ENCODE measurements around the gene SMG9.

The SMG9 gene

GRCh38 chr19:43752287-43752875 is 2.4 kb downstream of the SMG9 start:
- FAIRE-seq, result no peak

DNA sequence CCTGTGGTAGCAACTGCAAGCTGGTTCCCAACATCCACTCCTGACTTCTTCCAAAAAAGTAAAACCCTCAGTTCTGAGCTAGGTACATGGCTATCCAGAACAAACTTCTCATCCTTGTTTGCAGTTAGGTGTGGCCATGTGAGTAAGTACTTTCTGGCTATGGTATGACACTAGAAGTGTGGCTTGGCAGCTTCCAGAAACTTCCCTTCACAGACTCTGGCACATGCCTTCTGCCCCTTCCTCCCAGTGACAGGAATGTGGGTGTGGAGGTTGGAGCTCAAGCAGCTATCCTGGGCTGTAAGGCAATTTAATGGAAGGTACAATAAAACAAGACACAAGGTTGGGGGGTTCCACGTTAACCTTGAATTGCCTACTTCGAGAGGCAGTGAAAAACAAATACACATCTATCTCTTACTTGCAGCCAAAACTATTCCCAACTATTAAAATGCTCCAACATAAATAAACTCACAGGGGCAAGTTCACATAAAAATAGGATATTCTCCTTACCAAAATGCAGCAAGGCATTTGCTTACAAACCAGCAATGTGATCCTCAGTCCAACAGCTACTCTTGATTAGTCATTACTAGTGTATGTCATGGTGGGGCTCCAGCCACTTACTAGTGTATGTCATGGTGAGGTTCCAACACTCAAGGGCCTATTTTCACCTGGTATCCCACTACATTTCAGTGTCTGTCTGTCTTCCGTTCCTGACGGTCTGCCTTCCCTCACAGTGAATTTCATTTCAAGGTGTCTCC is 3.1 kb downstream of the SMG9 start:
- FAIRE-seq, result no peak

- FAIRE-seq, result no peak
Measured at GRCh38 chr19:43749898-43750297, 4.9 kb downstream of the SMG9 start.

DNA sequence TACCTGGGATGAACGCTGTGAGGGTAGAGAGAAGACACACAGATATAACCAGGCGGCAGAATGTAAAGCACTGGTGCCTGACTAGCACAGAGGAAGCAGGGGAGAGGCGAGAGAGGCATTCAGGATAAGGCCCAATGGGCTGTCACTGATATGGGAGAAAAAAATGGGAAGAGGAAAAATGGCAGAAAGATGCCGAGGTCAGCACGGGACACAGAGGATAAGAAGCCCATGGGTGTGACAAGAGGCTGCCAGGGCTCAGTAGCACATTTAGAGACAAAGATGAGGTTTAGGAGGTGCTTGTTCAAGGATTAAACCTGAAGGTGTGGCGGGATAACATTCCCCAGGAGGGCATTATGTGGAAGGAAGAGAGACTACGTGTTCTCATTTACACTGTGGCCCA is 5.6 kb downstream of the SMG9 start:
- FAIRE-seq, result no peak

DNA sequence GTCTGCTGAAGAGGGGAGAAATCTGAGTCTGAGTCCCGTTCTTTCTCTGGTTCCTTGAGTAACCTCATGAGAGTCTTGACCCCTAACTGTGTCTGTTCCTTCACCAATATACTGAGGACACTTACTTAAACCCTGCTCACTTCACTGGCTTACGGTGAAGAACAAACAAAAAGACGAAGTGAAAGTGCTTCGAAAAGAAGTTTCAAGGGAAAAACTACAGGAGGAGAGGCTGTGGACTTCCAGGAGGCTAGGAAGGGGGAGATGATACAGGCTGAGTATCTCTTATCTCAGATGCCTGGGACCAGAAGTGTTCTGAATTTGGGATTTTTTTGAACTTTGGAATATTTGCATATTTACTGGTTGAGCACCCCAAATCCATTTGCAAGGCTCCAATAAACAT is 6.1 kb downstream of the SMG9 start:
- FAIRE-seq, result no peak

DNA sequence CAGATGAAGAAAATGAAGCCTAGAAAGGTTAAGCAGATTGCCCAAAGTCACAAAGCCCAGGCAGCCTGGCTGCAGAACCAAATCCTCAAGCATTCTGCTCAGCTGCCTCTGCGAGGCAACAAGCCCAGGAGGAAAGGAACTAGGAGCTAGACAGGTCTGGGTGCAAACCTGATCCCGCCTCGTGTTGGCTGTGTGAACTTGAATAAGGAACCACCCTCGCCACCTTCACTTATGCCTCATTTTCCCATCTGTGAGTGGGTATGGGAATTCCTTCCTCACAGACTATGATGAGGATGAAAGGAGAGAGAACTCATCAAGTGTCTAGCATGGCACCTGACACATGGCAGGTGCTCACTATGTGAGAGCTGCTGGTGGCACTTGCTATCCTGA is 6.6 kb downstream of the SMG9 start:
- no peak for FAIRE-seq

GRCh38 chr19:43747557-43748204 is 7.1 kb downstream of the SMG9 start:
- FAIRE-seq, result no peak

DNA sequence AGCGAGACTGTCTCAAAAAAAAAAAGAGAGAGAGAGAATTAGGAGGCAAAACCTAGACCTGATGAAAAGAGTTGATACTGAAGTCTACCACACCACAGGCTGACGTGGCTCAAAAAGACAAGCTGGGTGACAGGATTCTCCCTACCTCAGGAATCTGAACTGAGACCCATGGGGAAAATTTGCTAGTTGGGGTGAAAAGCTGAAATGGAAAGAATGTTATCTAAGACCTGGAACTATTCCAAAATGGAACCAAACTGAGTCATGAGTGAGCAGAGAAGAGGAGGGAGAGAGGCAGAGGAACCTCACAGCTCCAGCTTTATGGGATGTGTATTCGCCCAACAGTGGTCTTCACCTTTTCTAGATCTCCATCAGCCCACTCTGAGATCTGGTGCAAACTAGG is 11.7 kb downstream of the SMG9 start:
- FAIRE-seq, result no peak

DNA sequence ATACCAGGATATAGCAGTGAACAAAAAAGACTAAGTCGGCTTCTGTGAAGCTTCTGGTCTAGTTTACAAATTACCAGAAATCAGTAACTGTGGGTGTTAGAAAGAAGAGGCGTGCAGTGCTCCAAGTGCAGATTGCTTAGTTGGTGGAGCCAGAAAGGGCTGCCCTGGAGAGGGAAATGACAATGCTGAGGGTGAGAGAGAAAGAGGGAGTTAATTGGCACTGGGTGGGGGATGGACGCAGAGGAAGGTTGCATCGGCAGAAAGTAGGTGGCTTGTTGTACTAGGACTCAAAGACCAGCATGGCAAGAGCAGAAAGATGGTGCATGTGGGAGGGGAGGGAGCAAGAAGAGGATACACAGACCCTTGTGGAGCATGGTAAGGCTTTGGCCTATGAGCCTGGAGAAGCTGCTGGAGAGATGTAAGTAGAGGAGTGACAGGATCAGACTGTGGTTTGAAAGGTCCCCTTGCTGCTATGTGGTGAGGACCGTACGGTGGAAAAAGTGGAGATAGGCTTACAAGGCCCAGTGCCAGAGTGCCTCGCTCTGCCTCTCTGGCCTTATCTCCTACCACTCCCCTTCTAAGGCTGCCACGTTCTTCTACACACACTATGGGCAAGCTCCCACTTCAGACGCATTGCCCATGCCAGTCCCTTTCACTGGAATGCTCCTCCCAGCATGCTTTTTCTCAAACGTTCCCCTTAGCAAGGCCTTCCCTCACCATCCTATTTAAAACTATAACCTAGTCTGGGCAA is 13.5 kb downstream of the SMG9 start:
- FAIRE-seq, result no peak

DNA sequence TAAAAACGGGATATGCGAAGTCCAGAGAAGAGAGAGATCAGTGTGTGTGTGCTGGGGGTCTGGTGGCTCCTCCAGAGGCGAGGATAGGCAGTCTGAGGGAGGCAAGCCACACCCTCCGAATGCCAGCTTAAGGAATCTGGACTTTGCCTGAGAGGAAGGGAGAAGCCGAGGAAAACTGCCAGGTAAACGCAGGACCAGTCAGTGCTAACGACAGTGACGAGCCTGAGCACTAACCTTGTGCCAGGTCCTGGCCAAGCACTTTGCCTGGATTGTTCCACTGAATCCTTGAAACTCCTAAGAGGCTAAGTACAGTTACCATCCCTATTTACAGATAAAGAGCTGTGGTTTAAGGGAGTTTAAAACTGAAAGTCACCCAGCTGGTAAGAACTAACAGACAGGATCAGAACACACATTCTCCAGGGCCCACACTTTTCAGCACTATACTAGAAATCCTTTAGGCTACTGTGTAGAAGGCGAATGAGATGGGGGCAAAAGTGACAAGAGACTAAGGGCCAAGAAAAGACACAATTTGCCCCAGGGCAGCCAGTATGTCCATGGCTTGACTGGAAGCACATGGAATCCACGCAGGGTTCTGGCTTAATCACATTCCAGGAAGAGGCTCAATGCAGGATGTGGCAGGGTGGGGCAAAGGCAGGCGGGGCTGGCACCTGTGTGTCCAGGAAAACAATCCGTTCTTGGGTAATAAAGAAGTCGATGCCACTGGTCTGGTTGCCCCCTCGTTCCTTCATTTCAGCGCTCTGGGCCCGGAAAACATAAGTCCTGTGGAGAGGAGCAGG is 15.1 kb downstream of the SMG9 start:
- no peak for FAIRE-seq

- no peak for FAIRE-seq
Measured at GRCh38 chr19:43738780-43739211, 16.0 kb downstream of the SMG9 start.

- no peak for FAIRE-seq
Measured at GRCh38 chr19:43735957-43736356, 18.8 kb downstream of the SMG9 start.

DNA sequence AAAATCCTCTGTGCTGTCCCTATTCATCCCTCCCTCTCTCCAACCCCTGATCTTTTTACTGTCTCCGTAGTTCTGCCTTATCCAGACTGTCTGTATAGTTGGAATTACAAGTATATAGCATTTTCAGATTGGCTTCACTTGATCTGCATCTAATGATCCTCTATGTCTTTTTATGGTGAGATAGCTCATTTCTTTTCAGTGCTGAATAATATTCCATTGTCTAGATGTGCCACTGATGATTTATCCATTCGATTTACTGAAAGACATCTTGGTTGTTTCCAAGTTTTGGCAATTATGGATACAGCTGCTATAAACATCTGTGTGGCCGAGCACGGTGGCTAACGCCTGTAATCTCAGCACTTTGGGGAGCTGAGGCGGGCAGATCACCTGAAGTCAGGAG is 19.7 kb downstream of the SMG9 start:
- FAIRE-seq, result no peak

DNA sequence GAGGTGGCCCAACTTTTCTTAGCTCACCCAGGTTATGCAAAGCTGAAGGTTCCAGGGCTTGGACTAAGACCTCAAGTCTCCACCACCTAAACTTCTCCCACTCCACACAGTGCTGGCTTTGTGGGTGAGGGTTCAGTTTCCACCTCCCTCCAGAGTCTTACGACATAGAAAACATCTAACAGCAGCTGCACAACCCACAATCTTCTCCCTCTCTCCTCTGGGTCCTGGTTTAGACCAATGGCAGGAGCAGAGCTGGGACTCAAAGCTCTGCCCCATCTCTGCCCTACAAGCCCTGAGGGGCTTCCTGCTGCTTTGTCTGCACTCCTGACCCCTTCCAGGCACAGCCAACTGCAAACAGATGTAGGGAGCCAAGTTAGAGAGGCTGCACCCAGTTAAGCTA is 22.9 kb downstream of the SMG9 start:
- FAIRE-seq, result no peak

DNA sequence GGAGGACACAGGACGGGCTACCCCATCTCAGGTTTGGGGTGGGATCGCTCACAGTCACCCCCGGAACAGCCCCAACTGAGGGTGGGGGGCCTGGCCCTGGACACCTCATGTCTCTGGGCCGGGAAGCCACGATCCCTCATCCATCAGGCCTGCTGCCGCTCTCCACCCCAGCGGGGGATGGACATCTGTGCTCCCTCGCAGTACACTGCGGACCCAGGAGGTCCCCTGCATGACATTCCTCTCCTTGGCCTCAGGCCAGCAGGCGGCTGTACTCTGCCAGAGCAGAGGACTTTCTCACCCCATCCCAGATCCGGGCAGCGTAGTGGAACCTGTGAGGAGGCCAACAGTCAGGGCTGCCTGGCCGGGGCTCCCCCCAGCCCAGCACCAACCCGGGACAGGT is 23.4 kb downstream of the SMG9 start:
- no peak for FAIRE-seq

DNA sequence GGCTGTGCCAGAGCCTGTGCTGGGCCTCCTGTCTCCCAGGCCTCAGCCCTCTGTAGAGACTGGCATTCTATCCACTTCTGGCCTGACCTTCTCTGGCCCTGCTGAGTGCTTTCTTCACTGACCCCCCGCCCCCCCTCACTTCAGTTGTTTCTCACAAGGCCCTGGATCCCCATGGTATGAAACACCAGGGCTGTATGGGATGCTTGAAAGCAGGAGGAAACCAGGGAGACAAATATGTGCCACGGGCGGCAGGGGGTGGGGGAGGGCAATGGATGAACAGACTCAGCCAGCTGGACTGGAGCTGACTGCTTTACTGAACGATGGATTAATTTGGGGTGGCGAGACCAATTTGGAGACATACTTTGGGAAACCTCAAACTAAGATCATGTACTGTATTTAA is 24.8 kb downstream of the SMG9 start:
- FAIRE-seq, result no peak

DNA sequence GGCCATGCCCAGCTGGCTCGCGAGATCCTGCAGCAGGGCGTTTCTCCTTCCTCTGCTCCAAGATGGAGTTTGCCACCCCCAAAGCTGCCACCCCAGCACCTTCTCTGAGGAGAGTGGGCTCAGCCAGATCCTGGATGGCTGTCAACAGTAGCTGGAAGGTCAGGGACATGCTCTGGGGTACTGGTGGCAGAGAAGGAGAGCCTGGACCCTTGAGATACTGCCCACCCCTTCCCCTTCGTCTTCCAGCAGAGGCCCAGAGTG is 27.2 kb downstream of the SMG9 start:
- FAIRE-seq, result no peak

GRCh38 chr19:43726736-43727592 is 27.8 kb downstream of the SMG9 start:
- FAIRE-seq, result no peak

DNA sequence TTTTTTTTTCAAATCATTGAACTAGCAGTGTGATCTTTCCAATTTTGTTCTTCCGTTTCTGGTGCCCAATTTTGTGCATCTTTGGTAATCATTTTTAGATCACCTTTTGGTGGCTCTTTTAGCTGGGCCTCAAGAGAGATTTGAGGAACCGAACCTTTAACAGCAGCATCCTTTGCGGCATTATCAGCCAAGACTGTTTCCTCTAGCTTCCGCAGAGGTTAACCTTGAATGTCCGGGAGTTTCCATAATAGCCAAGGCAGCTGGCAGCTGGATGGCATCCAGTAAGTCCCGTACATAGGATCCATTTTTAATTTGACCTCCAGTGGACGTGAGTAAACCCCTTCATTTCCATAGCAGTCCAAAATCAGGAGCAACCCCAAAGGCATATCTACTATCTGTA is 29.3 kb downstream of the SMG9 start:
- FAIRE-seq, result no peak

GRCh38 chr19:43724896-43725295 is 29.9 kb downstream of the SMG9 start:
- no peak for FAIRE-seq

GRCh38 chr19:43723588-43723987 is 31.2 kb downstream of the SMG9 start:
- FAIRE-seq, result peak; percentile 17

- FAIRE-seq, result no peak
Measured at GRCh38 chr19:43721469-43722048, 33.2 kb downstream of the SMG9 start.

Data from G401.6 (cell line).